PC-3 (cell line): Measurements from ENCODE around the gene FARP1. TPM values are rescaled to one million over a fixed set of nuclear protein-coding genes. Genes with fewer than 3 reads are reported as not detected.

ENCODE experiments used
- ATAC-seq: fragments of 200-7000 bp; cut with Tn5 transposase; 2 replicates; pipeline ENCODE4 v1.9.1; 2020; ENCODE audit warnings: mild to moderate bottlenecking, moderate library complexity
- BruUV-seq: library from RNA; stranded (reverse); fragments of 400-500 nt; replicated peaks from 2 replicates; lab custom pipeline; 2021; lab: Mats Ljungman, UMichigan
- CTCF ChIA-PET: fragments of 300-600 bp; sonication (Branson Sonifier 250); formaldehyde crosslinking; loops from one replicate; lab custom pipeline; 2022; ENCODE audit warnings: antibody characterized with exemption; lab: Charles Lee
- POLR2A ChIA-PET: fragments of 300-600 bp; sonication (Branson Sonifier 250); formaldehyde crosslinking; loops from one replicate; lab custom pipeline; 2022; ENCODE audit warnings: antibody characterized with exemption; ENCODE audit not compliant: unreplicated experiment; lab: Charles Lee
- DNase-seq: peaks from one replicate; pipeline ENCODE4 v3.0.0-alpha.2; 2015
- H2AFZ ChIP-seq: fragments of 300-600 bp; sonication (generic); 2 replicates; pipeline ENCODE4 v1.6.0; 2016; ENCODE audit warnings: antibody characterized with exemption, low read length
- H3F3A ChIP-seq: fragments of 300-600 bp; sonication (generic); one replicate; pipeline ENCODE4 v1.6.0; 2017; ENCODE audit warnings: antibody characterized with exemption, low read length, control low read depth, mild to moderate bottlenecking; ENCODE audit not compliant: unreplicated experiment
- H3K27ac ChIP-seq: fragments of 300-600 bp; sonication (generic); 2 replicates; pipeline ENCODE4 v1.5.1; 2016; ENCODE audit warnings: mild to moderate bottlenecking, low read length
- H3K27me3 ChIP-seq: fragments of 300-600 bp; sonication (generic); 2 replicates; pipeline ENCODE4 v1.6.1; 2016; ENCODE audit warnings: low read length, mixed read lengths
- H3K36me3 ChIP-seq: fragments of 300-600 bp; sonication (generic); 2 replicates; pipeline ENCODE4 v1.6.1; 2016; ENCODE audit warnings: low read depth, mixed run types, low read length, mixed read lengths
- H3K4me1 ChIP-seq: fragments of 300-600 bp; sonication (generic); 2 replicates; pipeline ENCODE4 v1.5.1; 2016; ENCODE audit warnings: low read length; ENCODE audit not compliant: insufficient read depth
- H3K4me2 ChIP-seq: fragments of 300-600 bp; sonication (generic); 2 replicates; pipeline ENCODE4 v1.6.0; 2016; ENCODE audit warnings: low read length
- H3K4me3 ChIP-seq: fragments of 300-600 bp; sonication (generic); 2 replicates; pipeline ENCODE4 v1.5.1; 2016; ENCODE audit warnings: mild to moderate bottlenecking, low read length, mixed read lengths
- H3K79me2 ChIP-seq: fragments of 300-600 bp; sonication (generic); 2 replicates; pipeline ENCODE4 v1.6.1; 2017; ENCODE audit warnings: low read length, mixed read lengths
- H3K9ac ChIP-seq: fragments of 300-600 bp; sonication (generic); 2 replicates; pipeline ENCODE4 v1.6.0; 2016; ENCODE audit warnings: mild to moderate bottlenecking, low read length
- H3K9me2 ChIP-seq: fragments of 300-600 bp; sonication (generic); replicated peaks from 2 replicates; pipeline ENCODE4 v1.6.1; 2016; ENCODE audit warnings: mixed run types, low read length, mixed read lengths
- H3K9me3 ChIP-seq: fragments of 300-600 bp; sonication (generic); 2 replicates; pipeline ENCODE4 v1.6.1; 2016; ENCODE audit warnings: low read length, mixed read lengths
- H4K20me1 ChIP-seq: fragments of 300-600 bp; sonication (generic); 2 replicates; pipeline ENCODE4 v1.6.1; 2016; ENCODE audit warnings: low read length, mixed read lengths
- EZH2 ChIP-seq: fragments of 300-600 bp; sonication (generic); IDR thresholded peaks from one replicate; pipeline ENCODE4 v1.6.1; 2017; ENCODE audit warnings: antibody characterized with exemption, mild to moderate bottlenecking, low read length; ENCODE audit not compliant: unreplicated experiment
- EZH2phosphoT487 ChIP-seq: fragments of 300-600 bp; sonication (generic); IDR thresholded peaks from 2 replicates; pipeline ENCODE4 v1.6.1; 2018; ENCODE audit warnings: mild to moderate bottlenecking, antibody characterized with exemption, low read length, borderline replicate concordance
- intact Hi-C: fragments of 100-400 bp; cut with micrococcal nuclease; formaldehyde crosslinking; loops from 2 replicates; pipeline ENCODE4 v1.9.0; 2023
- total RNA-seq: library from RNA; depleted of rRNA; stranded (reverse); fragments of >200 nt; gene quantifications from 2 replicates; pipeline ENCODE4 v1.2.3, GENCODE V29; 2014
- TF ChIP-seq, protein P1 (sequence below): fragments of 300-600 bp; sonication (generic); conservative IDR thresholded peaks from 2 replicates; pipeline ENCODE4 v1.5.1; 2017; ENCODE audit warnings: antibody characterized with exemption, low read depth, mild to moderate bottlenecking, low read length

Gene FARP1
- total RNA-seq, 1 experiment from 2014 or later: 18.2 TPM

DNA sequence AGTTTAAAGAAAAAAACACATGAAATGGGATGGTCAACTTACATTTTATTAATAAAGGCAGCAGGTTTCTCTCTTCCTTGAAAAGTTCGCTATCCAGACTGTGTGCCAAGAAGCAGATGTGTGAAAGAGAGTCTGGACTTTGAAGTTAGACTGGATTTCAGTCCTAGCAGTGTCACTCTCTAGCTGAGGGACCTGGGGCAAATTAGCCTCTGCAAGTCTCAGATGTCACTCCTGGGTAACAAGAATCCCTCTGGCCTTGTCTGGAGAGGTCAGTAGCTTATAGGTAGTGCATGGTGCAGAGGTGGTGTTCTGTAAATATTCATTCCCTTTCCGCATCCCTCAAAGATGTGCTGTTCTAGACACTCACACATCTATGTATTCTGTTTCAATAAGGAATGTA is 221.8 kb downstream of the FARP1 start:
- Histone ChIP-seq H3K79me2 (no peaks in the 10 kb centered on the region), H3K9me3 (no peaks in the 10 kb centered on the region), H3K36me3 (no peaks in the 10 kb centered on the region), H3K4me3 (no peak overlapping the region), H4K20me1 (no peaks in the 10 kb centered on the region), H3K27me3 (no peaks in the 10 kb centered on the region), H3K27ac (no peak overlapping the region), H3K9me2 (no peaks in the 10 kb centered on the region), H3K9ac (no peak overlapping the region), H3K4me2 (no peak overlapping the region), H2AFZ (no peak overlapping the region), H3F3A (no peaks in the 10 kb centered on the region), H3K4me1 (no peaks in the 10 kb centered on the region)
- DNase-seq: no peak
- no peak for TF ChIP-seq EZH2phosphoT487
- TF ChIP-seq, protein P1, sequence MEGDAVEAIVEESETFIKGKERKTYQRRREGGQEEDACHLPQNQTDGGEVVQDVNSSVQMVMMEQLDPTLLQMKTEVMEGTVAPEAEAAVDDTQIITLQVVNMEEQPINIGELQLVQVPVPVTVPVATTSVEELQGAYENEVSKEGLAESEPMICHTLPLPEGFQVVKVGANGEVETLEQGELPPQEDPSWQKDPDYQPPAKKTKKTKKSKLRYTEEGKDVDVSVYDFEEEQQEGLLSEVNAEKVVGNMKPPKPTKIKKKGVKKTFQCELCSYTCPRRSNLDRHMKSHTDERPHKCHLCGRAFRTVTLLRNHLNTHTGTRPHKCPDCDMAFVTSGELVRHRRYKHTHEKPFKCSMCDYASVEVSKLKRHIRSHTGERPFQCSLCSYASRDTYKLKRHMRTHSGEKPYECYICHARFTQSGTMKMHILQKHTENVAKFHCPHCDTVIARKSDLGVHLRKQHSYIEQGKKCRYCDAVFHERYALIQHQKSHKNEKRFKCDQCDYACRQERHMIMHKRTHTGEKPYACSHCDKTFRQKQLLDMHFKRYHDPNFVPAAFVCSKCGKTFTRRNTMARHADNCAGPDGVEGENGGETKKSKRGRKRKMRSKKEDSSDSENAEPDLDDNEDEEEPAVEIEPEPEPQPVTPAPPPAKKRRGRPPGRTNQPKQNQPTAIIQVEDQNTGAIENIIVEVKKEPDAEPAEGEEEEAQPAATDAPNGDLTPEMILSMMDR: no peak
- TF ChIP-seq EZH2: no peak
- no peak for ATAC-seq
- intact Hi-C loops: no loop called here
- POLR2A ChIA-PET: no interaction called here
- no TSS peak for BruUV-seq
- CTCF ChIA-PET: no interaction called here

DNA sequence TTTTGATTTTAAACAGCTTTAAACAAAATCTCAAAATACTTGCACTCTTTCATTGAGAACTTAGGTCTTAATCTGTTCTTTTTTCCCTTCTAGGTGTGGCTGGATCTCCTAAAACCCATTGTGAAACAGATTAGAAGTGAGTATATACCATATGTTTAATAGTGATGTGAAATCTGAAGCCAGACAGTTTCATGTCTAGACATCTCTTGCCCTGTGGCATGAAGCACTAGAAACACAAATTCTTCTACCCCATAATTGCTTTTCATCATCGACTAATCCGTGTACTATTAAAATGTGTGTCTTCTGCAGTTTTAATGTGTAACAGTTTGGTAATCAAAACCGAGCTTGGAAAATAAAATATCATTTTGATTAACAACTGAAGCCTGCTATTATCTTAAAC is 222.4 kb downstream of the FARP1 start:
- no peak for DNase-seq
- CTCF ChIA-PET: no interaction called here
- POLR2A ChIA-PET: no interaction called here

DNA sequence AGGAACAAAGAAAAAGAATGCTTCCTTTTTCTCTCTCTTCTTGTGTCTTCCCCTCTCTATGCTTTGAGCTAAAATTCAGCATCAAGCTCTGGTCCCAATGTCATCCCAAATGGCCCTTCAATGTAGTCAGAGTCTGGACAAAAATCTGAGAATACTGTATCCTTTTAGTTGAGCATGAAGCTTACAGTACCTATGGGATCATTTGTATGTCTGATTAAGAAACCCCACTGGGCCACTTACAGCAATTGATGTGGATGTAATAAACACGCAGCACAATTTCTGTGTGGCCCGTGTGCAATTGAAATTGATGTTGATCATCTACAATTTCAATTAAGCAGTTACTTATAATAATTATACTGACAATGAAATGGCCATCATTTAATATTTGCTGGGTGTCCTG is 223.1 kb downstream of the FARP1 start:
- Histone ChIP-seq H3F3A (no peaks in the 10 kb centered on the region), H3K4me2 (no peak overlapping the region), H3K4me1 (no peaks in the 10 kb centered on the region), H3K9me2 (no peaks in the 10 kb centered on the region), H3K27me3 (no peaks in the 10 kb centered on the region), H4K20me1 (no peaks in the 10 kb centered on the region), H3K79me2 (no peaks in the 10 kb centered on the region), H3K27ac (no peak overlapping the region), H3K9ac (no peak overlapping the region), H2AFZ (no peak overlapping the region), H3K9me3 (no peaks in the 10 kb centered on the region), H3K36me3 (no peaks in the 10 kb centered on the region), H3K4me3 (no peak overlapping the region)
- DNase-seq (no peak), ATAC-seq (no peak)
- BruUV-seq: no TSS peak
- TF ChIP-seq EZH2 (no peak), EZH2phosphoT487 (no peak)
- TF ChIP-seq, protein P1: no peak
- CTCF ChIA-PET: no interaction called here
- intact Hi-C loops: no loop called here
- POLR2A ChIA-PET: no interaction called here

More for the DNA sequence above, 222.4 kb downstream of the FARP1 start:
- H3K9ac ChIP-seq: no peak overlapping the region
- ATAC-seq: no peak
- no peaks in the 10 kb centered on the region for H3K9me2 ChIP-seq
- H3F3A ChIP-seq: no peaks in the 10 kb centered on the region
- H3K4me1 ChIP-seq: no peaks in the 10 kb centered on the region
- intact Hi-C loops: no loop called here
- no peak overlapping the region for H2AFZ ChIP-seq
- H3K27me3 ChIP-seq: no peaks in the 10 kb centered on the region
- no peaks in the 10 kb centered on the region for H3K9me3 ChIP-seq
- H3K4me2 ChIP-seq: no peak overlapping the region
- H3K36me3 ChIP-seq: no peaks in the 10 kb centered on the region
- no peak overlapping the region for H3K27ac ChIP-seq
- no peak for TF ChIP-seq EZH2
- BruUV-seq: no TSS peak
- H3K79me2 ChIP-seq: no peaks in the 10 kb centered on the region
- H4K20me1 ChIP-seq: no peaks in the 10 kb centered on the region
- H3K4me3 ChIP-seq: no peak overlapping the region
